ENCODE measurements around the gene PLOD1. TPM values are rescaled to one million over a fixed set of nuclear protein-coding genes. Genes with fewer than 3 reads are reported as not detected.
A peak's percentile ranks its signal among the peaks of the same experiment; 100 is the strongest.
"Not testable (repeated sequence)": the region's sequence is repeated elsewhere in the genome, so short reads cannot be mapped to it uniquely, and the experiment has no call there.

PLOD1 gene
- polyA plus RNA-seq (ENCODE audit: insufficient read length in 4 of 4), result 100 to 1,000 TPM in 2 of 4 donors, 10 to 100 TPM in 2; 85.2 to 118 (median 99.9) TPM

DNA sequence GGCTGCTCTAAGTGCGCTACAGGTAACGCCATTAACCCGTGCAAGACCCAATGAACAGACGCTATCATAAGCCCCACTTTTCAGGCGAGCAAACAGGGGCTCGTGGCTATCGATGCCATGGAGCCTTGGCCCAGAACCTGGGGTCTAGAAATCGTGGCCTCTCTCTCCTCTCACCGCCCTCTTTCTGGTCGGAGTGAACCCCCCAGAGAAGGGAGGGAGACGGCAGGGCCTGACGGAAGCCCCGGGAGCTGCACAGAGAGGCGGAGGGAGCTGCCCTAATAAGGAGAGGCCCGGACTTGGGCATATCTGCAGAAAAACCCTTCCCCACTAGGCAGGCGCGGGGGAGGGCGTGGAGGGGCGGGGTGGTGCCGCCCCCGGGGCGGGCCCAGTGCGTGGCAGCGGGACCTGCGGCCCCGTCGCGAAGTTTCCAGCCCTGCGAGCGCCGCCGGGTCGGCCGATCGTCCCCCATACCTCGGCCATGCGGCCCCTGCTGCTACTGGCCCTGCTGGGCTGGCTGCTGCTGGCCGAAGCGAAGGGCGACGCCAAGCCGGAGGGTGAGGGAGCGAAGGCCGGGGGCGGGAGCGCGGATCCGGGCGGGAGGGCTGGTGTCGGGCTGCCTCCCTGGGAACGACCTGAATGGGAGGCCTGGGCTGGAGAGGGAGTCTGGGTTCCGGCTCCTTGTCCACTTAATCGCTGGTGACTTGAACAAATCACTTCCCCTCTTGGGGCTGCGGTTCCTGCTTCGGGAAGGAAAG is at the start of gene PLOD1:
Gene PLOD1, plus strand, starts transcription at position 416 of the 755 bp plus-strand sequence. Its CDS starts 63 bp downstream, at position 479.
- peak in 3 of 4 donors; percentile 58 to 79 (median 77) for DNase-seq (ENCODE audit: low read depth in 4 of 4, low spot score in 2 of 4)

DNA sequence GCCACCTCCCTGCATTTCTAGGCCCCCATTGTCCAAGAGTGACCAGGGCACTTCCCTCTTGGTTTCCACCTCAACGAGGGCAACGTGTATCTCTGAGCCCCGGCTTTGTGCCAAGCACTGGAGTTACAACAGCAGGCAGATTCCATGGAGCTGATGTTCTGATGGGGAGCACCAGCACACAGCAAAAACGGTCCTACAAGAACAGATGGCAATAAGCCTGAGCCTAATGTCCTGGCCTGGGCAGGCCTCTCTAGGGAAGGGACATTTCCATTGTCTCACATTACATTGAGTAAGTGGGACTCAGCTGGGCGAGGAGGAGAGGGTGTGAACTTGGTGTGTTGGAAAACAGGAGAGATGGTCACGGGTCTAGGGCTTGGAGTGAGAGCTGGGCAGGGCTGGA is 48.6 kb upstream of the PLOD1 start:
- DNase-seq (ENCODE audit: low read depth in 4 of 4, low spot score in 2 of 4), result no peak

DNA sequence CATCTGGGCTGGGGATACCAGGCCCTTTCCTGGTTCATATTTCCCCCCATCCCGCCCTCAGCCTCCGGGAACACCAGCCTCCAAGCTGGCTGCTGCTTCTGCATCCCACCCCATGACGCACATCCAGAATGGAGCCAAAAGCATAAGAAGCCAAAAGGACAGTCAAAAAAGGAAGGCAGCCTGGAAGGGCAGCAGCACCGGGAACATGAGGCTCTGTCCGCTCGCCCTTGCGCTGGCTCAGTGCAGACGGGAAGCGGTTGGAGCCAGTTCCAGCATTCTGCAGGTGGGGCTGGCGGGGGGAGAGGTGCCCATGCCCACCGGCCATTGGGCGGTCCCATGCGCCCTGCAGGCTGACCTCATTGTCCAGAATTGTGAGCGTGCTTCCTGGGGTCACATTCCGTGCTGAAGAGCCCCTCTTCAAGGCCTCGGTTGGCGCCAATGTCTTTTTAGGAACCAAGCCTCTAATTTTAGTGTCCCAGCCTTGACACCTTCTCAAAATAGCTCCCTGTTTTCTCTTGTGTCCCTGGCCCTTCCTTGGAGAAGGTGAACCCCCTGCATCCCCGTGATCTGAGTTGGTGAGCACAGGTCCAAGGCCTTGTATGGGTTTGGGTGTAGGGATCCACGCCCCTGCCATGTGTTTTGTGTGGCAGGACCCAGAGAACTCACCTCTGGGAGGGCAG is 47.4 kb upstream of the PLOD1 start:
- DNase-seq (ENCODE audit: low read depth in 4 of 4, low spot score in 2 of 4), result no peak

DNA sequence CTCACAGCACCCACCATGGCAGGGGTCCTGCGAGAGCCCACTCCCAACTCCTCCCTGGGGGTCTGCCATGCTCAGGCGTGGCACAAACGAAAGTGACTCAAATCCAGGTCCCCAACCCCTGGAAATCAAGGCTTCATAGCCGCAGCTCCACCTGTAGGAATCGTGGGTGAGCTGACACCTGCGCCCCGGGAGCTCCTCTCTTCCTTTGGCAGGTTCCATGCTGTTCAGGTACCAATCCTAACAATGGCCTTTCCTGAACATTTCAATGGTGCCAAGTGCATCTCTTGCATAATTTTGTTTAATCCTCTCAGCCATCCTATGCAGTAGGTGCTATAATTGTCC is 46.9 kb upstream of the PLOD1 start:
- no peak for DNase-seq (ENCODE audit: low read depth in 4 of 4, low spot score in 2 of 4)

DNA sequence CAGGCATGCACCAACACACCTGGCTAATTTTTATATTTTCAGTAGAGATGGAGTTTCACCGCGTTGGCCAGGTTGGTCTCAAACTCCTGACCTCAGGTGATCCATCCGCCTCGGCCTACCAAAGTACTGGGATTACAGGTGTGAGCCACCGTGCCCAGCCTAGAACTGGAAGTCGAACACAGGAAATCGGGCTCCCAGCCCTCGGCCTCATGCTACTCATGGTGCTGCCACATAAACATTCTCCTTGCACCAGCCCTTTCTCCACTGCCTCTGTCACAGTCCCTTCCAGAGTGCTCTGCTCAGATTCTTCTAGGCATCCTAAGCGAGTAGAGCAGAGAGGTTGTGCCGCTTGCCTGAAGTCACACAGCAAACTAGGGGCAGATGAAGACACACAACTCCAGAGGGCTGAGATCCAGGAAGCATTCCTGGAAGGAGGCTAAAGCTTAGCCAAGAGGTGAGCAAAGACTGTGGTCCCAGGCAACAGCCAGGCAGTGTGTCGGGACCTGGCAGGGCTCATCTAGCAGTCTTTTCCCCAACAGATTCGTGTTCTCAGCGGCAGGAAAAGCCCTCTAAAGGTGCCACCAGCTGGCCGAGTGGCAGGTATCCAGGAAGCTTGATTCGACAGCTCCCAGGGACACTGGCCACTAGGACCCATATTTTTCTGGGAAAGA is 46.2 kb upstream of the PLOD1 start:
- DNase-seq (ENCODE audit: low read depth in 4 of 4, low spot score in 2 of 4), result no peak

DNA sequence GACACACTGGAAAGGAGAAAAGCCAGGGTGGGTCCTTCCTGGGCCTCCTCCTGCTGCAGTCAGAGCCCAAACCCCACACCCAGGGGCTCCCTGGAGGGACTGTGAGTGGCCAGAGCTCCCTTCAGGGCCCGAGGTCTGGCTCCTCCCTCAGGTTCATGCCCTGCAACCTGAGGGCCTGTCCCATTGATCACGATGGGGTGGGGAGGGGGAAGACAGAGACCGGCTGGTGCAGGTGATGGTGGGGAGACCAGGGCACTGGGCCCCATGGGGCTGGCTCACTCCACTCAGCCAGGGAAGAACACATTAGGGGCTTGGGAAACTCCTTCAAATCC is 45.7 kb upstream of the PLOD1 start:
- DNase-seq (ENCODE audit: low read depth in 4 of 4, low spot score in 2 of 4), result no peak

DNA sequence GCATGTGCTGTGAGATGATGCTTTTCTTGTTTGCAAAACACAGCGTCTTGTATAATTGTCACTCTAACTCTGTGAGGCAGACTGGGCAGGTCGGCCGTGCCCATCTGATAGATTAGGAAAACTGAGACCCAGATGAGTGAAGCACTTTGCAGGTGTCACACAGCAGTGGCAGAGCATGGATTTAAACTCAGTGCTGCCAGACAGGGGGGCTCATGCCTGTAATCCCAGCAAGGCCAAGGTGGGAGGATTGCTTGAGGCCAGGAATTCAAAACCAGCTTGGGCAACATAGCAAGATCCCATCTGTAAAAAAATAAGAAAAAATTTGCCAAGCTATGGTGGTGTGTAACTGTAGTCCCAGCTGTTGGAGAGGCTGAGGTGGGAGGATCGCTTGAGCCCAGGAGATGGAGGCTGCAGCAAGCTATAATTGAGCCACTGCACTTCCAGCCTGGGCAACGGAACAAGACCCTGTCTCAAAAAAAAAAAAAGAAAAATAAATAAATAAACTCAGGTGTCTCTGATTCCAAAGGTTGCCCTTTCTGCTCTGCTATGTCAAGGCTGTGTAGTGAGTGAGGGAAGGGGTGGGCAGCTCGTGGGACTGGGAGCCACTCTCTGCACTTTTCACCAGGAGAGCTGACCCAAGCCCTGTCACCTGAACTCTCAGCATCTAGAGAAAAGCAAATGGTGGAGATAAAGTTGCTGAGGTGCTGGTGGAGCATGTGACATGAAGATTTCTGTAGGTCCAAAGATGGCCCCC is 42.9 kb upstream of the PLOD1 start:
- no peak for DNase-seq (ENCODE audit: low read depth in 4 of 4, low spot score in 2 of 4)

DNA sequence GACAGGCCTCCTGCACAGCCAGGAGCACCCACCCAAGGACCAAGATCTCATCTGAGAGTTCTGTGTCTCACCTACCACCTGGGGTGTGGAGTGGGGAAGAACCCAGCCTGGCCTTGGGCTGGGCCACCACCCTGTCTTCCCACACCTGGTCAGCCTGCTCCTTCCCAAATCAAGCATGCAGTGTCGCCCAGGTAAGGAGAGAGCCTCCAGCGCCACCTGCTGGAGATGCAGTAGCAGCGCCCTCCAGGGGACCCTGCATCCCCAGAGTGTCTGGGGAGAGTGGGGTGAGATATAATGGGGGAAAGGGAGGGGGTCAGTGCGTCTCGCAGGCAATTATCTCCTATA is 40.6 kb upstream of the PLOD1 start:
- no peak for DNase-seq (ENCODE audit: low read depth in 4 of 4, low spot score in 2 of 4)

DNA sequence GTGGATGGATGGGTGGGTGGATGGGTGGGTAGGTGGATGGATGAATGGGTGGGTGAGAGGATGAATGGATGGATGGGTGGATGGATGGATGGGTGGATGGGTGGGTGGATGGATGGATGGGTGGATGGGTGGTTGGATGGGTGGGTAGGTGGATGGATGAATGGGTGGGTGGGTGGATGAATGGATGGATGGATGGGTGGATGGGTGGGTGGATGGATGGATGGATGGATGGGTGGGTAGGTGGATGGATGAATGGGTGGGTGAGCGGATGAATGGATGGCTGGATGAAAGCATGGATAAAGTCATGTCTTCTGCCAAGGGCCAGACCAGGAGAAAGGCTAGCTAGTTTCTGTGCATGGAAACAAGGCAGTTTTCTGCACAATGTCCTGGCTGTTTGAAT is 40.0 kb upstream of the PLOD1 start:
- DNase-seq (ENCODE audit: low read depth in 4 of 4, low spot score in 2 of 4), result not testable (repeated sequence)

DNA sequence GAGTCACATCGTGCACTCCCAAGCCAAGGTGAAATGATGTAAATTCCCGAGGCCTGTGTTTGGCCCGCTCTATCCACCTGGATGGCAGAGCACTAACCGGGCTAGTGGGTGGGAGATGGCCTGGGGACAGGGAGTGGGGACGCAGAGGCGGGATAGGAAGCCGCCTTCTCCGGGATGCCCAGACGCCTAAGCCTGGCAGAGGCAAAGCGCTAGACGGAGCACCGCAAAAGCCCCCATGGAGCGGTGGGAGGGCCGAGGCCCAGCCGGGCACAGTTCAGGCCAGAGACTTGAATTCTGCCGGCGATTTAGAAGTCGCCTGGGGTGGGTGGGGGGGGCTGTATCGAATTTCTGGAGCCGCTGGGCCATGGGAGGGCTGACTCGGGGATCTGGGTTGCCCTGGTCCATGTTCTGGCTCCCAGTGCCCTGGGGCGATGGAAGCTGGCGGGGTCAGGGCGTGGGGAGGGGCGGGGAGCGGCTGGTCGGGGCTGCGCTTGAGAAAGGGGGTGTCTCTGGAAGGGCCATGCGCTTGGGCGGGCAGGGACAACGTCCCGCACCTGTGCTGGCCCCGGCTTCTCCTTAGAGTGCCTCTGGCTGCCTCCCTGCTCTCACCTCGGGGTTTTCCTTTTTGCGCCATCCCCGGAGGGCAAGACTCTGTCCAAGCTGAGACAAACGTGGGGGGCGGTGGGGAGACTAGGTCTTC is 36.3 kb upstream of the PLOD1 start:
- no peak for DNase-seq (ENCODE audit: low read depth in 4 of 4, low spot score in 2 of 4)

DNA sequence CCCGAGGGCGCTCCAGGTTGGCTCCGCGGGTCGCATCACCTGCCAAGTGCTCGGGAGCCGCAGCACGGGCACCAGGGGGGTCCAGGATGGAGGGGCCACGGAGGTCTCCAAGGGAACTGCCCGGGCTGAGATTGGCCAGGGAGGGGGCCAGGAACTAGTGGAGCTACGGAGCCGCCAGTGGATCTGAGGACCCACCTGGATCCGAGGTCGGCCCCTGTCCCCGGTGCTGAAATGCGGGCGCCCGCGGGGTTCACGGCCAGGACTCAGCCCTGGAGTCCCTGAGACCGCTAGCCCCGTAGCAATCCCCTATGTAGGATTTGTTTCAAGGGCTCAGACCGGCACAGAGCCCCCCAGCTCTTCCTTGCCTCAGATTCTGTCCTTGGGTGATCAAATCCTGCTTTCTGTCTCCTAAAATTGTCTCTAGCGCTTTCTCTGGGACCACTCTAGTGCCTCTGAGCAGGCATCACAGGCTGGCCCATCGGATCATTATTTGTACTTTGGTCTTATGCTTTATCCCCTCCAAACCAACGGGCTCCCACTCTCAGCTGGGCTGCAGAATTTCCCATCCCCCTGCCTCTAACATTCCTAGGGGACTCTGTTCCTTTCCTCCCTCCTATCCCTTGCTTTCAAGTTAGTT is 35.6 kb upstream of the PLOD1 start:
- no peak for DNase-seq (ENCODE audit: low read depth in 4 of 4, low spot score in 2 of 4)

DNA sequence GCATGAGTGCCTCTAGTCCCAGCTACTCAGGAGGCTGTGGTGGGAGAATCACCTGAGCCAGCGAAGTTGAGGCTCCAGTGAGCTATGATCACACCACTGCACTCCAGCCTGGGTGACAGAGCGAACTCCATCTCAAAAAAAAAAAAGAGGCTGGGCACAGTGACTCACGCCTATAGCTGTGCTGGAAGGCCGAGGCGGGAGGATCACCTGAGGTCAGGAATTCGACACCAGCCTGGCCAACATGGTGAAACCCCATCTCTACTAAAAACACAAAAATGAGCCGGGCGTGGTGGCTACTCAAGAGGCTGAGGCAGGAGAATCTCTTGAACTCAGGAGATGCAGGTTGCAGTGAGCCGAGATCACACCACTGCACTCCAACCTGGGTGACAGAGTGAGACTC is 33.1 kb upstream of the PLOD1 start:
- not testable (repeated sequence) for DNase-seq (ENCODE audit: low read depth in 4 of 4, low spot score in 2 of 4)

DNA sequence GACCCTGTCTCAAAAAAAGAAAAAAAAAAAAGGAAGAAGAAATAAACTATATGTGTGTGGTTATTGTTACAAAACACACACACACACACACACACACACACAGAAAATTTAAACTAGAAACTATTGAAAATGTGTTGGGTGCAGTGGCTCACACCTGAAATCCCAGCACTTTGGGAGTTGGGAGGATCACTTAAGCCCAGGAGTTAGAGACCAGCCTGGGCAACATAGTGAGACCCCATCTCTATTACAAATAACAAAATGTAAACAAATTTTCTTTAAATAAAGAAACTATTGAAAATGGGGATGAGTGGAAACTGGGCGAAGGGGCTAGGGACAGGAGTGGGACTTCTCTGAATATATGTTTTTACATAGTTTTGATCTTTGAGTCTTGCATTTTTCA is 31.3 kb upstream of the PLOD1 start:
- DNase-seq (ENCODE audit: low read depth in 4 of 4, low spot score in 2 of 4), result no peak

DNA sequence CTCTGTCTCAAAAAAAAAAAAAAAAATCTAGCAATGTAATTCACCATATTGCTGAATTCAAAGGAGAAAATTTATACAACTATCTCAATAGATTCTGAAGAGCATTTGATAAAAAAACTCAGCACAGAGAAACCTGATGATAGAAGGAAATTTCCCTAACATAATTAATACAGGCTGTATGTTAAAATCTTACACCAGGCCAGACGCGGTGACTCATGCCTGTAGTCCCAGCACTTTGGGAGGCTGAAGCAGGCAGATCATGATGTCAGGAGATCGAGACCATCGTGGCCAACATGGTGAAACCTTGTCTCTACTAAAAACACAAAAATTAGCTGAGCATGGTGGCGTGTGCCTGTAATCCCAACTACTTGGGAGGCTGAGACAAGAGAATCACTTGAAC is 30.4 kb upstream of the PLOD1 start:
- DNase-seq (ENCODE audit: low read depth in 4 of 4, low spot score in 2 of 4), result not testable (repeated sequence)

DNA sequence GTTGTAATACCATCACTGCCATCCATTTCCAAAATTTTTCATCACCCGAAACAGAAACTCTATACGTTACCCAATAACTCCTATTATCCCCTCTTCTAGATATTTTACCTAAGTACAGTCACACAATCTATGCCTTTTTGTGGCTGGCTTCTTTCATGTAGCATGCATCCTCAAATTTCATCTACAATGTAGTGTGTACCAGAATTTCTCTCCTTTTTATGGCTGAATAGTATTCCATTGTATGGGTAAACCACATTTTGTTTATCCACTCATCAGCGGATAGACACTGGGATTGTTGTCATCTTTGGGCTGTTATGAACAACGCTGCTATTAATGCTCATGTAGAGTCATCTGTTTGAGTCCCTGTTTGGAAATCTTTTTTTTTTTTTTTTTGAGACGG is 29.5 kb upstream of the PLOD1 start:
- DNase-seq (ENCODE audit: low read depth in 4 of 4, low spot score in 2 of 4), result no peak

DNA sequence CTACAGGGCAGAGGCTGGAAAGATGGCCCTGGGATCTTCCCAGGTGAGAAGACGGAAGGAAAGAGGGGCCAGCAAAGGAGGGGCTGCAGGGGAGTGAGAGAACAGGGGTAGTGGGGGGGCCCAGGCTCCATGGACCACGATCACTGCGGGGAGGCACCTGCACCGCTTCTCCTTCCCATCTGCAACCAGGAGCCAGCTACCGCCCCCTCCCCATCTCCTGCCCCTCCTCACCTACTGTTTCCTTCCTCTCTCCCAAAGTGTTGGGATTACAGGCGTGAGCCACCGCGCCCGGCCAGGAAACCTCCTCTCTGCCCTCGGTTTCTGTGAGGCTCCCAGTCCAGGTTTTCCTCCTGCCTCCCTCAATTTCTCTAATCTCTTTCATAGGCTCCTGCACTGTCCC is 27.6 kb upstream of the PLOD1 start:
- DNase-seq (ENCODE audit: low read depth in 4 of 4, low spot score in 2 of 4), result no peak

DNA sequence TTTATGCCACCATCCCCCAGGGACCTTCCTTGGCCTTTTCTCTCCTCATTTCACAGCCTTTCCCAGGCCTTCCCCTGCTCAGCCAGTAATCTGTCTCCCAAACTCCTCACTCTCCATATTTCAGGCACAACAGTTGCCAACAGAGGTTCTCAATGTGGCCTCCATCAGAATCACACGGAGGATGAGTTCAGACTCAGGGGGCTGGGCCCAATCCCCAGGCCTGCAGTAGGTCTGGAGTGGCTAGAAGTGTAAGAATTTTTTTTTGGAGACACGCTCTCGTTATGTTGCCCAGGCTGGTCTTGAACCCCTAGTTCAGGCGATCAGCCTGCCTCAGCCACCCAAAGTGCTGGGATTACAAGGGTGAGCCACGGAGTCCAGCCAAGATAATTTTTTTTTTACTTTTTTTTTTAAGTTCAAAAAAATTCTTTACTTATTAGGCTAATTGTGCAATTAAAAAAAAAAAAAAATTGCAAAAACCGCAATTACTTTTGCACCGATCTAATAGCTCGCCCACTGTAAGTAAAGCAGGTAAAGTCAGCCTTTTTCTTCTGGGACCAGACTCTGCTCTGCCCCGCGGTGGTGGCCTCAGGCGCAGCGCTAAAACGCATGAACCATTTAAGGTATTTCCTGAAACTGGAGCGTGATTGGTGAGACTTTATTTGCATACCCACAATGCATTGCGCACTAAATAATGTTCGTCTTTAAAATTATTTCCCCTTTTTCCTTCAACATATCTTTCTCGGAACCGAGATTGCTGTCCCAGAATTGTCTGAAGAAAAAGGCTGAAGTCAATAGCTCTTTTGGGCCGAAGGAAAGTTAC is 27.0 kb upstream of the PLOD1 start:
- peak; percentile 91 to 100 (median 95) for DNase-seq (ENCODE audit: low read depth in 4 of 4, low spot score in 2 of 4)

DNA sequence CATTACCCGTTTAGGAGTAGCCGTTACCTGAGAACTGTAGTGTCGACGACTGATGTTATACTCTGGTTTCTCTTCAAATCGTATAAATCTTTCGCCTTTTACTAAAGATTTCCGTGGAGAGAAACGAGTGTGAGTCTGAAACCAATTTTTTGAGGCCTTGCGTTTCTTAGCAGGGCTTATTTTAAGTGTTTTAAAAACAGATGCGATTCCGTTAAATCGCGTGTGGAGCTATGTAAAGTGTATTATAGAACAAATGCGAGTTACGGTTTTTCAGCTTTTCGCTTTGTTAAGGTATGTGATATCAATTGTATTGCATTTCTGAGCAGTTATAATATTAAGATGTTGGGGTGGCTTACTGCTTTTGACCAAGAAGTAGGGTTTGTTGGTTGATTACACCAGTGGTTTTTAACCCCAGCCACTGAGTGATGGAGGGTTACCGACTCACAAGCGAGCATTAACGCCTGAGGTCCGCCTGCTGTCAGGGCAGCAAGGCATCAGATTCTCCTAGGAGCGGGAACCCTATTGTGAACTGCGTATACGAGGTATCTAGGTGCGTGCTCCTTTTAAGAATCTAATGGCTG is 26.3 kb upstream of the PLOD1 start:
- peak; percentile 60 to 89 (median 80) for DNase-seq (ENCODE audit: low read depth in 4 of 4, low spot score in 2 of 4)

DNA sequence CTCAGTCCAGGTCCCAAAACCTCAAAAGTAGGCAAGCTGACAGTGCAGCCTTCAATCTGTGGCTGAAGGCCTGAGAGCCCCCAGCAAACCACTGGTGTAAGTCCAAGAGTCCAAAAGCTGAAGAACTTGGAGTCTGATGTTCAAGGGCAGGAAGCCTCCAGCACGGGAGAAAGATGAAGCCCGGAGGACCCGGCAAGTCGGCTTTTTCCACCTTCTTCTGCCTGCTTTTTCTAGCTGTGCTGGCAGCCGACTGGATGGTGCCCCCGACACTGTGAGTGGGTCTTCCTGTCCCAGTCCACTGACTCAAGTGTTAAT is 23.6 kb upstream of the PLOD1 start:
- DNase-seq (ENCODE audit: low read depth in 4 of 4, low spot score in 2 of 4), result not testable (repeated sequence)
